D721Med (cell line): ENCODE data around the gene EYA4.

Source experiments
- DNase-seq: peaks from one replicate; pipeline ENCODE4 v3.0.0; 2011; ENCODE audit warnings: low spot score; ENCODE audit not compliant: insufficient read length
- FAIRE-seq: peaks from 2 replicates; lab custom pipeline; 2011; peaks lifted over from hg19 to GRCh38; lab: Jason Lieb, UNC
- CTCF ChIP-seq: IDR thresholded peaks from 2 replicates; pipeline ENCODE4 v1.5.1; 2012; ENCODE audit warnings: mild to moderate bottlenecking, control low read depth; ENCODE audit not compliant: insufficient read depth; ENCODE audit errors: missing control alignments

EYA4 gene

GRCh38 chr6:133501675-133502270 lies 260.6 kb downstream of the EYA4 start:
- no peak for FAIRE-seq
- no peak for TF ChIP-seq CTCF

GRCh38 chr6:133502441-133503335 lies 261.5 kb downstream of the EYA4 start:
- no peak for TF ChIP-seq CTCF
- FAIRE-seq = no peak
- no peak for DNase-seq

More at GRCh38 chr6:133501675-133502270, 260.6 kb downstream of the EYA4 start:
- DNase-seq = no peak

GRCh38 chr6:133503336-133503729 lies 262.2 kb downstream of the EYA4 start:
- DNase-seq = no peak
- no peak for TF ChIP-seq CTCF
- FAIRE-seq = no peak

GRCh38 chr6:133504158-133504557 lies 263.0 kb downstream of the EYA4 start:
- DNase-seq = no peak
- FAIRE-seq = no peak
- TF ChIP-seq CTCF = no peak

GRCh38 chr6:133504761-133505160 lies 263.6 kb downstream of the EYA4 start:
- FAIRE-seq = no peak
- no peak for DNase-seq
- TF ChIP-seq CTCF = no peak

- DNase-seq = no peak
- no peak for FAIRE-seq
- no peak for TF ChIP-seq CTCF
Observed at GRCh38 chr6:133505681-133506080, 264.5 kb downstream of the EYA4 start.
